ENCODE results near the gene P2RX4. TPM values are rescaled to one million over a fixed set of nuclear protein-coding genes. Genes with fewer than 3 reads are reported as not detected.

P2RX4 gene
- total RNA-seq, 1 experiment from 2014 or later, result 40.4 TPM

DNA sequence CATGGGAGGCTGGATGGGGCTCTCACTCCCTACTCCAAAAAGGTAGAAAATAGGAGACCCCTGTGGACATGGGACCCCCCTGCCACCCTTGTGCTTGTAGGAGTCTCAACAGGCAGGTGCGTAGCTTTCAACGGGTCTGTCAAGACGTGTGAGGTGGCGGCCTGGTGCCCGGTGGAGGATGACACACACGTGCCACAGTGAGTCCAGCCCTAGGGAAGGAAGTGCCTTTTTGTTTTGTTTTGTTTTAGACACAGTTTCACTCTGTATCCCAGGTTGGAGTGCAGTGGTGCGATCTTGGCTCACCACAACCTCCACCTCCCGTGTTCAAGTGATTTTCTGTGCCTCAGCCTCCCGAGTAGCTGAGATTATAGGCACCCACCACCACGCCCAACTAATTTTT is 12.9 kb downstream of the P2RX4 start:
- no peak for DNase-seq
- Mint-ChIP-seq H3K36me3 (ENCODE audit: insufficient read depth, unreplicated experiment) (peaks cover 42% of the 10 kb centered on the region), H3K9me3 (ENCODE audit: unreplicated experiment) (no peaks in the 10 kb centered on the region), H3K4me1 (ENCODE audit: low read depth, unreplicated experiment) (peaks cover 8% of the 10 kb centered on the region), H3K27me3 (ENCODE audit: insufficient read depth, unreplicated experiment) (no peaks in the 10 kb centered on the region), H3K4me3 (ENCODE audit: unreplicated experiment) (no peak overlapping the region), H3K27ac (ENCODE audit: unreplicated experiment) (no peak overlapping the region)
- ChIA-PET CTCF (interaction anchor here (0.7 kb wide), 1 partner anchor 126 kb away, joined by 3 read pairs; no protein-coding TSS in a partner anchor), POLR2A (interaction anchor here (0.6 kb wide), 1 partner anchor 246 kb away, joined by 3 read pairs; no protein-coding TSS in a partner anchor)
- TF ChIP-seq, protein P1, sequence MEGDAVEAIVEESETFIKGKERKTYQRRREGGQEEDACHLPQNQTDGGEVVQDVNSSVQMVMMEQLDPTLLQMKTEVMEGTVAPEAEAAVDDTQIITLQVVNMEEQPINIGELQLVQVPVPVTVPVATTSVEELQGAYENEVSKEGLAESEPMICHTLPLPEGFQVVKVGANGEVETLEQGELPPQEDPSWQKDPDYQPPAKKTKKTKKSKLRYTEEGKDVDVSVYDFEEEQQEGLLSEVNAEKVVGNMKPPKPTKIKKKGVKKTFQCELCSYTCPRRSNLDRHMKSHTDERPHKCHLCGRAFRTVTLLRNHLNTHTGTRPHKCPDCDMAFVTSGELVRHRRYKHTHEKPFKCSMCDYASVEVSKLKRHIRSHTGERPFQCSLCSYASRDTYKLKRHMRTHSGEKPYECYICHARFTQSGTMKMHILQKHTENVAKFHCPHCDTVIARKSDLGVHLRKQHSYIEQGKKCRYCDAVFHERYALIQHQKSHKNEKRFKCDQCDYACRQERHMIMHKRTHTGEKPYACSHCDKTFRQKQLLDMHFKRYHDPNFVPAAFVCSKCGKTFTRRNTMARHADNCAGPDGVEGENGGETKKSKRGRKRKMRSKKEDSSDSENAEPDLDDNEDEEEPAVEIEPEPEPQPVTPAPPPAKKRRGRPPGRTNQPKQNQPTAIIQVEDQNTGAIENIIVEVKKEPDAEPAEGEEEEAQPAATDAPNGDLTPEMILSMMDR (IDR thresholded peaks at IDR 0.05; ENCODE audit: insufficient read depth in 1 of 2, low read depth in 1 of 2, low read length in 1 of 2, severe bottlenecking in 1 of 2, unreplicated experiment in 1 of 2), result no peak
- H3K36me3 ChIP-seq (ENCODE audit: control insufficient read depth, insufficient read depth, low read length), result peaks cover 2% of the 10 kb centered on the region
- no peak overlapping the region for H3K4me3 ChIP-seq (ENCODE audit: low read depth, low read length)
- H3K4me1 ChIP-seq, result peaks cover 22% of the 10 kb centered on the region
- no peaks in the 10 kb centered on the region for H3K27me3 ChIP-seq (replicated peaks; ENCODE audit: control insufficient read depth, insufficient read depth, low read length)
- no TSS peak for BruUV-seq (replicated peaks)
- no peaks in the 10 kb centered on the region for H3K9me3 ChIP-seq
- intact Hi-C loops (cut with micrococcal nuclease; ENCODE audit: unreplicated experiment), result no loop called here

DNA sequence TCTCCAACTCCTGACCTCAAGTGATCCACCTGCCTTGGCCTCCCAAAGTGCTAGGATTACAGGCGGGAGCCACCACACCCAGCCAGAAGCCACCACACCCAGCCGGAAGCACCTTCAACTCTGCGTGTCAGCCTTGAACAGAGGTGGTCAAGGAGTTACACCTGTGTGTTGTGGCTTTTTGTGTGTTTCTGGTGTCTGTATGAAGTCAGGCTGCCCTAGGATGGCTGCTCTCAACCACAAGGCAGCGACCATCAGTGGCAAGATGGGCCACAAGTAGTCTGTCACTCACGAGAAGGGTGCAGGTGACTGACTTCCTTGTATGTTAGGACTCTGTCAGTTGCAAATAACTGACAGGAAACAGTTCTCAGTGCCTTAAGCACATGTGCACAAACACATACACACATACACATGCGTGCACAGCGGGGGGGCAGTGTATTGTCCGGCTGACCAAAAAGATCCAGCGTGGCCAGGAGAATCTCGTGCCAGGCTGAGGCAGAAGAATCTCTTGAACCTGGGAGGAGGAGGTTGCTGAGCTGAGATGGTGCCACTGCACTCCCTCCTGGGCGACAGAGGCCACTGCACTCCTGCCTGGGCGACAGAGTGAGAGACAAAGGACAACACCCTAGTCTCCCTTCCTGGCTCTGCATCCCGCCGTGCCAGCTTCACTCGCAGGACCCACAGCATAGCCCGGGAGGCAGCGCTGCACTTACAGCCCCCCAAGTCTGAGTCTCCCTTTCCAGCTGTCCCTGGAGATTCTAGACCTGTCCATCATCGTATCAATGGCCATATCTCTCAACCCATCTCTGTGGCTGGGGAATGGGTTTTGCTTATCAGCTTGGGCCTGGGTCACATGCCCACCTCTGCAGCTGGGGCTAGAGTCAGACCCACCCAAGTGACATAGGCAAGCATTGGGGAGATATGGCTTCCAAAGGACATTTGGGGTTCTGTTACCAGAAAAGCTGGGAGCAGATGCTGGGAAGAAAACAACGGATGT is 13.7 kb downstream of the P2RX4 start:
- peaks cover 2% of the 10 kb centered on the region for H3K36me3 ChIP-seq (ENCODE audit: control insufficient read depth, insufficient read depth, low read length)
- Mint-ChIP-seq H3K27ac (ENCODE audit: unreplicated experiment) (peak overlapping the region; percentile 25), H3K36me3 (ENCODE audit: insufficient read depth, unreplicated experiment) (peaks cover 39% of the 10 kb centered on the region), H3K27me3 (ENCODE audit: insufficient read depth, unreplicated experiment) (no peaks in the 10 kb centered on the region), H3K4me3 (ENCODE audit: unreplicated experiment) (no peak overlapping the region), H3K4me1 (ENCODE audit: low read depth, unreplicated experiment) (peaks cover 9% of the 10 kb centered on the region), H3K9me3 (ENCODE audit: unreplicated experiment) (no peaks in the 10 kb centered on the region)
- no peaks in the 10 kb centered on the region for H3K27me3 ChIP-seq (replicated peaks; ENCODE audit: control insufficient read depth, insufficient read depth, low read length)
- no peak overlapping the region for H3K4me3 ChIP-seq (ENCODE audit: low read depth, low read length)
- DNase-seq, result peak in 1 of 2 experiments; percentile 35
- intact Hi-C loops (cut with micrococcal nuclease; ENCODE audit: unreplicated experiment), result no loop called here
- ChIA-PET POLR2A (no interaction called here), CTCF (interaction anchor here (1.0 kb wide), 1 partner anchor 107 kb away, joined by 3 read pairs; no protein-coding TSS in a partner anchor)
- TF ChIP-seq, protein P1 (IDR thresholded peaks at IDR 0.05; ENCODE audit: insufficient read depth in 1 of 2, low read depth in 1 of 2, low read length in 1 of 2, severe bottlenecking in 1 of 2, unreplicated experiment in 1 of 2), result peak in 1 of 2 experiments; percentile 26
- peaks cover 23% of the 10 kb centered on the region for H3K4me1 ChIP-seq
- no peaks in the 10 kb centered on the region for H3K9me3 ChIP-seq
- no TSS peak for BruUV-seq (replicated peaks)

DNA sequence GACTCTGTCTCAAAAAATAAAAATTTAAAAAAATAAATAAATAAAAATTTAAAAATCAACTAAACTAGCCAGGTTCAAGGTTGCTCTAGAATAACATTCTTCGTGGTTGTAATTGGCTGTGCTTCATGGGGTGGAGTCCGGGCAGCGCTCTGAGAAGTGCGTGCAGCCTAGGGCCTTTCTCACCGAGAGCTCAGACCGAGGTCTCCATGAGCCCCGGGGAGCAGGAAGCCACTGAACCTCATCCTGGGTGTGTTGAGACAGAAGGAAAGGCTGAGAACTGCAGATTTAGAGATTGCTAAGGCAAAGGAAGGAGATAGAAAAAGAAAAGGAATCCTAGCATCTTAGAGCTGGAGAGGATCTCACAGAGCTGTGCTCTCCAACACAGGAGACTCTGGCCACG is 14.7 kb downstream of the P2RX4 start:
- ChIA-PET CTCF (no interaction called here), POLR2A (no interaction called here)
- H3K27ac Mint-ChIP-seq (ENCODE audit: unreplicated experiment), result no peak overlapping the region
- Histone ChIP-seq H3K36me3 (ENCODE audit: control insufficient read depth, insufficient read depth, low read length) (peaks cover 5% of the 10 kb centered on the region), H3K4me3 (ENCODE audit: low read depth, low read length) (no peak overlapping the region), H3K4me1 (peaks cover 32% of the 10 kb centered on the region), H3K9me3 (no peaks in the 10 kb centered on the region), H3K27me3 (replicated peaks; ENCODE audit: control insufficient read depth, insufficient read depth, low read length) (no peaks in the 10 kb centered on the region)
- H3K36me3 Mint-ChIP-seq (ENCODE audit: insufficient read depth, unreplicated experiment), result peaks cover 39% of the 10 kb centered on the region
- intact Hi-C loops (cut with micrococcal nuclease; ENCODE audit: unreplicated experiment), result no loop called here
- no peaks in the 10 kb centered on the region for H3K27me3 Mint-ChIP-seq (ENCODE audit: insufficient read depth, unreplicated experiment)
- DNase-seq, result no peak
- H3K9me3 Mint-ChIP-seq (ENCODE audit: unreplicated experiment), result no peaks in the 10 kb centered on the region
- TF ChIP-seq, protein P1 (IDR thresholded peaks at IDR 0.05; ENCODE audit: insufficient read depth in 1 of 2, low read depth in 1 of 2, low read length in 1 of 2, severe bottlenecking in 1 of 2, unreplicated experiment in 1 of 2), result no peak
- no peak overlapping the region for H3K4me3 Mint-ChIP-seq (ENCODE audit: unreplicated experiment)
- no TSS peak for BruUV-seq (replicated peaks)
- peaks cover 10% of the 10 kb centered on the region for H3K4me1 Mint-ChIP-seq (ENCODE audit: low read depth, unreplicated experiment)
